BE2C (cell line): ENCODE results near the gene DYSF.
"Not testable (repeated sequence)": the region's sequence is repeated elsewhere in the genome, so short reads cannot be mapped to it uniquely, and the experiment has no call there.

Source experiments
- DNase-seq: peaks from one replicate; pipeline ENCODE4 v3.0.0-alpha.2; 2020
- H3K27me3 ChIP-seq: fragments of 250-450 bp; sonication (Bioruptor Pico); 2 replicates; pipeline ENCODE4 v1.5.1; 2020; ENCODE audit warnings: mild to moderate bottlenecking
- H3K36me3 ChIP-seq: fragments of 250-450 bp; sonication (Bioruptor Pico); 2 replicates; pipeline ENCODE4 v1.5.1; 2020; ENCODE audit warnings: mild to moderate bottlenecking
- H3K4me1 ChIP-seq: fragments of 250-450 bp; sonication (Bioruptor Pico); 2 replicates; pipeline ENCODE4 v1.5.1; 2020
- H3K4me3 ChIP-seq: 2 replicates; pipeline ENCODE4 v1.5.1; 2011; ENCODE audit warnings: low read depth, low read length
- H3K9me3 ChIP-seq: fragments of 250-450 bp; sonication (Bioruptor Pico); 2 replicates; pipeline ENCODE4 v1.5.1; 2020
- CTCF ChIP-seq: IDR thresholded peaks from 2 replicates; pipeline ENCODE4 v1.5.1; 2012; ENCODE audit warnings: mild to moderate bottlenecking, low read depth, low read length

Gene DYSF

GRCh38 chr2:71419976-71420375 lies 33.4 kb upstream of the DYSF start:
- Histone ChIP-seq H3K9me3 (no peaks in the 10 kb centered on the region), H3K4me3 (no peak overlapping the region), H3K27me3 (no peaks in the 10 kb centered on the region), H3K36me3 (no peaks in the 10 kb centered on the region), H3K4me1 (no peaks in the 10 kb centered on the region)
- no peak for TF ChIP-seq CTCF
- no peak for DNase-seq

- H3K4me1 ChIP-seq = no peaks in the 10 kb centered on the region
- H3K27me3 ChIP-seq = no peaks in the 10 kb centered on the region
- peaks cover 4% of the 10 kb centered on the region; the same call in 1 of the 2 replicates for H3K36me3 ChIP-seq
- H3K4me3 ChIP-seq = no peak overlapping the region
- H3K9me3 ChIP-seq = no peaks in the 10 kb centered on the region
- no peak for DNase-seq
- no peak for TF ChIP-seq CTCF
Measured at GRCh38 chr2:71422786-71423185, 30.6 kb upstream of the DYSF start.

- no peak for DNase-seq
Measured at GRCh38 chr2:71423817-71424420, 29.4 kb upstream of the DYSF start.

GRCh38 chr2:71426721-71427120 lies 26.6 kb upstream of the DYSF start:
- Histone ChIP-seq H3K9me3 (no peaks in the 10 kb centered on the region), H3K4me3 (no peak overlapping the region), H3K4me1 (no peaks in the 10 kb centered on the region), H3K27me3 (no peaks in the 10 kb centered on the region), H3K36me3 (peaks cover 4% of the 10 kb centered on the region; the same call in 1 of the 2 replicates)
- TF ChIP-seq CTCF = no peak
- DNase-seq = no peak

More at GRCh38 chr2:71423817-71424420, 29.4 kb upstream of the DYSF start:
- H3K36me3 ChIP-seq = peaks cover 4% of the 10 kb centered on the region; the same call in 1 of the 2 replicates
- TF ChIP-seq CTCF = no peak
- H3K4me1 ChIP-seq = no peaks in the 10 kb centered on the region
- H3K4me3 ChIP-seq = no peak overlapping the region
- no peaks in the 10 kb centered on the region for H3K27me3 ChIP-seq
- no peaks in the 10 kb centered on the region for H3K9me3 ChIP-seq

GRCh38 chr2:71428472-71429383 lies 24.6 kb upstream of the DYSF start:
- H3K9me3 ChIP-seq = no peaks in the 10 kb centered on the region
- peaks cover 7% of the 10 kb centered on the region; the same call in 1 of the 2 replicates for H3K36me3 ChIP-seq
- H3K4me3 ChIP-seq = no peak overlapping the region
- H3K4me1 ChIP-seq = no peaks in the 10 kb centered on the region
- DNase-seq = no peak
- no peak for TF ChIP-seq CTCF
- H3K27me3 ChIP-seq = no peaks in the 10 kb centered on the region

GRCh38 chr2:71445142-71445541 lies 8.2 kb upstream of the DYSF start:
- H3K36me3 ChIP-seq, H3K27me3 ChIP-seq, H3K4me3 ChIP-seq, H3K4me1 ChIP-seq, H3K9me3 ChIP-seq, DNase-seq: not testable (repeated sequence)
